GM18909 (cell line): ENCODE measurements around the gene GPR62.
"Not testable (repeated sequence)": the region's sequence is repeated elsewhere in the genome, so short reads cannot be mapped to it uniquely, and the experiment has no call there.

Experiments used
- ATAC-seq: cut with Tn5 transposase; IDR thresholded peaks from one replicate; pipeline ENCODE4 v1.9.1; 2021; ENCODE audit warnings: mild to moderate bottlenecking; ENCODE audit not compliant: unreplicated experiment, poor library complexity

The GPR62 gene

GRCh38 chr3:51955175-51955892 lies at the start of gene GPR62:
TSS of gene GPR62 (plus strand) at chr3:51955381. CDS start at chr3:51955653, 272 bp downstream.
- ATAC-seq: no peak

- ATAC-seq: no peak
Measured at GRCh38 chr3:51908026-51908425, 47.2 kb upstream of the GPR62 start.

GRCh38 chr3:51916418-51916817 lies 38.8 kb upstream of the GPR62 start:
- no peak for ATAC-seq

- no peak for ATAC-seq
Measured at GRCh38 chr3:51921081-51921578, 34.1 kb upstream of the GPR62 start.

GRCh38 chr3:51927061-51927977 lies 27.9 kb upstream of the GPR62 start:
- no peak for ATAC-seq

GRCh38 chr3:51928438-51928837 lies 26.7 kb upstream of the GPR62 start:
- ATAC-seq: no peak

- not testable (repeated sequence) for ATAC-seq
Measured at GRCh38 chr3:51928981-51929380, 26.2 kb upstream of the GPR62 start.

- no peak for ATAC-seq
Measured at GRCh38 chr3:51929420-51930003, 25.7 kb upstream of the GPR62 start.

- ATAC-seq: no peak
Measured at GRCh38 chr3:51930439-51930838, 24.7 kb upstream of the GPR62 start.

- no peak for ATAC-seq
Measured at GRCh38 chr3:51931756-51932155, 23.4 kb upstream of the GPR62 start.

- no peak for ATAC-seq
Measured at GRCh38 chr3:51932471-51933370, 22.5 kb upstream of the GPR62 start.

GRCh38 chr3:51933471-51934138 lies 21.6 kb upstream of the GPR62 start:
- ATAC-seq: no peak

- ATAC-seq: no peak
Measured at GRCh38 chr3:51934139-51934850, 20.9 kb upstream of the GPR62 start.

GRCh38 chr3:51934991-51935885 lies 19.9 kb upstream of the GPR62 start:
- ATAC-seq: no peak

GRCh38 chr3:51935886-51936755 lies 19.1 kb upstream of the GPR62 start:
- no peak for ATAC-seq

- ATAC-seq: no peak
Measured at GRCh38 chr3:51937014-51937413, 18.2 kb upstream of the GPR62 start.
